ENCODE results near the gene PIP4K2A.

DNA sequence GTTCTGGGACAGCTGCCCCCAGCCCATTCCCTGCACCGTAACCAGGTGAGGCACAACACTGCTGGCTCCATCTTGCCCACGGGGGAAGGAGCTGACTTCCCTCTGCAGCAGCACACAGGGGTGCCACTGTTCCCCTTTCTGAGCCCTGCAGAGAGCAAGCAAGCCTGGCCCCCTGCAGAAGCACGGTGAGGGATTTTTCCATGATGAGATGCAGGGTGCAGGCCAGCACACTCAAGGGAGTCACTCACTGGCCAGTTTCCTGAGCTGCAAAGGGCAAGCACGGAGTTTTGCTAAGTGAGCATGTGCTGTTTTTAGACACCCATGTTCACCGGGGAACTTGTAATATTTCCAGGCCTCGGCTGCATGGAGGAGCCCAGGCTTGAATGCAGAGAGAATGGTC, 176.6 kb downstream of the PIP4K2A start:
- no peak for TF ChIP-seq RAD21 (IDR thresholded peaks at IDR 0.05 in 1 of 2, conservative IDR thresholded peaks at IDR 0.05 in 1 of 2; ENCODE audit: low read depth in 2 of 2, low read length in 2 of 2)
- no peak for TF ChIP-seq BCL11A (IDR thresholded peaks at IDR 0.05; ENCODE audit: low read depth in 2 of 2, low read length in 2 of 2)
- no peak for TF ChIP-seq SP1 (IDR thresholded peaks at IDR 0.05; ENCODE audit: low read depth, low read length)
- TF ChIP-seq, protein P1, sequence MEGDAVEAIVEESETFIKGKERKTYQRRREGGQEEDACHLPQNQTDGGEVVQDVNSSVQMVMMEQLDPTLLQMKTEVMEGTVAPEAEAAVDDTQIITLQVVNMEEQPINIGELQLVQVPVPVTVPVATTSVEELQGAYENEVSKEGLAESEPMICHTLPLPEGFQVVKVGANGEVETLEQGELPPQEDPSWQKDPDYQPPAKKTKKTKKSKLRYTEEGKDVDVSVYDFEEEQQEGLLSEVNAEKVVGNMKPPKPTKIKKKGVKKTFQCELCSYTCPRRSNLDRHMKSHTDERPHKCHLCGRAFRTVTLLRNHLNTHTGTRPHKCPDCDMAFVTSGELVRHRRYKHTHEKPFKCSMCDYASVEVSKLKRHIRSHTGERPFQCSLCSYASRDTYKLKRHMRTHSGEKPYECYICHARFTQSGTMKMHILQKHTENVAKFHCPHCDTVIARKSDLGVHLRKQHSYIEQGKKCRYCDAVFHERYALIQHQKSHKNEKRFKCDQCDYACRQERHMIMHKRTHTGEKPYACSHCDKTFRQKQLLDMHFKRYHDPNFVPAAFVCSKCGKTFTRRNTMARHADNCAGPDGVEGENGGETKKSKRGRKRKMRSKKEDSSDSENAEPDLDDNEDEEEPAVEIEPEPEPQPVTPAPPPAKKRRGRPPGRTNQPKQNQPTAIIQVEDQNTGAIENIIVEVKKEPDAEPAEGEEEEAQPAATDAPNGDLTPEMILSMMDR (IDR thresholded peaks at IDR 0.05; ENCODE audit: control extremely low read depth in 1 of 3, insufficient read depth in 1 of 3, low read depth in 1 of 3, low read length in 3 of 3) = no peak
- no peak for TF ChIP-seq KDM1A (IDR thresholded peaks at IDR 0.05; ENCODE audit: borderline replicate concordance, low read length)
- no peak for TF ChIP-seq RFX5 (IDR thresholded peaks at IDR 0.05; ENCODE audit: borderline replicate concordance, low read depth, low read length)
- TF ChIP-seq POLR2AphosphoS5 (IDR thresholded peaks at IDR 0.05; ENCODE audit: low read depth, low read length) = no peak

All from H1 (cell line).